Measurements from ENCODE around the gene GLTP.

DNA sequence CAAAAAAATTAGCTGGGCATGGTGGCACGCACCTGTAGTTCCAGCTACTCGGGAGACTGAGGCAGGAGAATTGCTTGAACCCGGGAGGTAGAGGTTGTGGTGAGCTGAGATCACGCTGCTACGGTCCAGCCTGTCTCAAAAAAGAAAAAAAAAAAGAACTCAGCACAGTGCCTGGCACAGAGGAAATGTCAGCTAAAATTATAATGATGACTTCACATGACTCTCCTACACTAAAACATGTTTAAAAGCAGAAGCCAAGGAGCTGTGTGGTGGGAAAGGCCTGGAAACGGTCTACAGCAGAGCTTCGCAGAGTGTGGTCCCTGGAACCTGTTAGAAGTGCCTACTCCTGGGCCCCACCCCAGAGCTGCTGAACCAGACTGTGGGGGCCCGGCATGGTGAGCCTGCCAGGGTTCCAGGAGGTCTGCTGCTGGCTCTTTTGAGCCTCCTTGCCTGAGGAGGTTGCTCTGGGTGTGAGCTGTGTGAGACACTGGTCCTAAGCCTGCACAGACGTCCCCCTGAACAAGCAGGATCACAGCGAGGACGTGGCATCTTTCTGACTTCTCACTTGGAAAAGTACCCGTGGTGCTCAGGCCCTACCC lies 47.8 kb upstream of the GLTP start:
- TF ChIP-seq CTCF (IDR thresholded peaks at IDR 0.05) (no peak), POLR2A (IDR thresholded peaks at IDR 0.05) (no peak)

All from heart left ventricle (tissue), 13 donors.